22Rv1 (cell line): ENCODE data around the gene ZNF581.

Experiments used
- ZFX ChIP-seq: fragments of 450-650 bp; IDR thresholded peaks from 2 replicates; pipeline ENCODE4 v1.6.1; 2017; ENCODE audit warnings: antibody characterized with exemption, borderline replicate concordance
- TF ChIP-seq, protein P1 (sequence below): fragments of 450-650 bp; IDR thresholded peaks from 2 replicates; pipeline ENCODE4 v1.5.1; 2017; ENCODE audit warnings: mild to moderate bottlenecking

DNA sequence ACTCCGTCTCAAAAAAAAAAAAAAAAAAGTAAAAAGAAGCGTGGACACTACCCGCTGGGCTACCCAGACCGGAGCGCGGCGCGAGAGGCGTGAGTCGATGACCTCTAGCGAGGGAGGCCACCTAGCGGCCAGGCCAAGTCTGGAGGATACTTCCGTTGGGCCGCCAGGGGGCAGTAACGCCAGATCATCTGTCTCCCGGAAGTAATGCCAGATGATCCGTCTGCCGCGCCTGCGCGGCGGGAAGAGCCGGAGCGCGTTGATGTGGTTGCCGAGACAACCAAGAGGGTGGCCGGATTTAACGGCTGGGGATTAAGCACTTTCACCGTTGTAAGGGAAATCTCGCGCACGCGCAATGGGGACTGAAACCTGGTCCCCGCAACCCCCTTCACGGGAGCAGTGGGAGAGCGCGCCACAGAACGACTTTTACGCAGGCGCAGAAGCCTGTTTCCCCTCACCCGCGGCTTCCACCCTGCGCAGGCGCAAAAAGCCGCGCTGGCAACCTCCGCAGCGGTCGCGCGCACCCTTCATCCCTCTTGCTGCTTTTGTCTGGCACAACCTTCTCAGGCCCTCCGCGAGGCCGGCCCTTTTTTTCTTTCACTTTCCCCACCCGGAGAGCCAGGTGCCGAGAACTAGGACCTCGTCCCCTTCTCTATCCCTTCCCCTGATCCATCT lies 10.3 kb downstream of the ZNF581 start:
- TF ChIP-seq ZFX, result no peak
- TF ChIP-seq, protein P1, sequence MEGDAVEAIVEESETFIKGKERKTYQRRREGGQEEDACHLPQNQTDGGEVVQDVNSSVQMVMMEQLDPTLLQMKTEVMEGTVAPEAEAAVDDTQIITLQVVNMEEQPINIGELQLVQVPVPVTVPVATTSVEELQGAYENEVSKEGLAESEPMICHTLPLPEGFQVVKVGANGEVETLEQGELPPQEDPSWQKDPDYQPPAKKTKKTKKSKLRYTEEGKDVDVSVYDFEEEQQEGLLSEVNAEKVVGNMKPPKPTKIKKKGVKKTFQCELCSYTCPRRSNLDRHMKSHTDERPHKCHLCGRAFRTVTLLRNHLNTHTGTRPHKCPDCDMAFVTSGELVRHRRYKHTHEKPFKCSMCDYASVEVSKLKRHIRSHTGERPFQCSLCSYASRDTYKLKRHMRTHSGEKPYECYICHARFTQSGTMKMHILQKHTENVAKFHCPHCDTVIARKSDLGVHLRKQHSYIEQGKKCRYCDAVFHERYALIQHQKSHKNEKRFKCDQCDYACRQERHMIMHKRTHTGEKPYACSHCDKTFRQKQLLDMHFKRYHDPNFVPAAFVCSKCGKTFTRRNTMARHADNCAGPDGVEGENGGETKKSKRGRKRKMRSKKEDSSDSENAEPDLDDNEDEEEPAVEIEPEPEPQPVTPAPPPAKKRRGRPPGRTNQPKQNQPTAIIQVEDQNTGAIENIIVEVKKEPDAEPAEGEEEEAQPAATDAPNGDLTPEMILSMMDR, result peak; percentile 99
